PC-9 (cell line): Measurements from ENCODE around the gene SCN2B. TPM values are rescaled to one million over a fixed set of nuclear protein-coding genes. Genes with fewer than 3 reads are reported as not detected.

ENCODE experiments used
- BruUV-seq: library from RNA; stranded (reverse); fragments of 400-500 nt; replicated peaks from 2 replicates; lab custom pipeline; 2021; lab: Mats Ljungman, UMichigan
- CTCF ChIA-PET: fragments of 300-600 bp; sonication (Branson Sonifier 250); formaldehyde crosslinking; loops from one replicate; lab custom pipeline; 2022; ENCODE audit warnings: antibody characterized with exemption; lab: Charles Lee
- POLR2A ChIA-PET: fragments of 300-600 bp; sonication (Branson Sonifier 250); formaldehyde crosslinking; loops from one replicate; lab custom pipeline; 2022; ENCODE audit warnings: antibody characterized with exemption; ENCODE audit not compliant: unreplicated experiment; lab: Charles Lee
- DNase-seq, 2 experiments: peaks; one replicate each; pipeline versions ENCODE4 v3.0.0 to v3.0.0-alpha.2; 2015 to 2022; ENCODE audit warnings: mixed read lengths in 1 of 2
- H2AFZ ChIP-seq: fragments of 200-600 bp; sonication (generic); 2 replicates; pipeline ENCODE4 v1.8.1; 2017; ENCODE audit warnings: antibody characterized with exemption
- H3F3A ChIP-seq: fragments of 200-600 bp; sonication (generic); 2 replicates; pipeline ENCODE4 v1.8.1; 2017; ENCODE audit warnings: antibody characterized with exemption, mild to moderate bottlenecking, low read depth; ENCODE audit not compliant: insufficient read depth
- H3K27ac ChIP-seq: fragments of 200-600 bp; sonication (generic); 2 replicates; pipeline ENCODE4 v1.6.1; 2016; ENCODE audit warnings: mixed run types
- H3K27me3 ChIP-seq: fragments of 200-600 bp; sonication (generic); 2 replicates; pipeline ENCODE4 v1.6.1; 2016; ENCODE audit warnings: low read depth, mixed run types; ENCODE audit not compliant: insufficient read depth
- H3K36me3 ChIP-seq: fragments of 200-600 bp; sonication (generic); 2 replicates; pipeline ENCODE4 v1.6.1; 2016; ENCODE audit warnings: low read depth, mixed run types
- H3K4me1 ChIP-seq: fragments of 200-600 bp; sonication (generic); replicated peaks from 2 replicates; pipeline ENCODE4 v1.6.1; 2016; ENCODE audit warnings: mixed run types; ENCODE audit not compliant: insufficient read depth
- H3K4me2 ChIP-seq: fragments of 200-600 bp; sonication (generic); 2 replicates; pipeline ENCODE4 v1.6.1; 2017; ENCODE audit warnings: mixed run types
- H3K4me3 ChIP-seq: fragments of 200-600 bp; sonication (generic); 2 replicates; pipeline ENCODE4 v1.6.1; 2016; ENCODE audit warnings: mixed run types
- H3K79me2 ChIP-seq: fragments of 200-600 bp; sonication (generic); 2 replicates; pipeline ENCODE4 v1.6.1; 2017; ENCODE audit warnings: low read depth, mixed run types
- H3K9me2 ChIP-seq: fragments of 200-600 bp; sonication (generic); 2 replicates; pipeline ENCODE4 v1.8.1; 2017; ENCODE audit warnings: mild to moderate bottlenecking; ENCODE audit not compliant: insufficient read depth
- H3K9me3 ChIP-seq: fragments of 200-600 bp; sonication (generic); 2 replicates; pipeline ENCODE4 v1.8.1; 2016; ENCODE audit warnings: low read depth; ENCODE audit not compliant: insufficient read depth
- H4K20me1 ChIP-seq: fragments of 200-600 bp; sonication (generic); 2 replicates; pipeline ENCODE4 v1.8.1; 2017; ENCODE audit not compliant: insufficient read depth
- CTCF ChIP-seq: fragments of 200-600 bp; sonication (generic); conservative IDR thresholded peaks from 2 replicates; pipeline ENCODE4 v1.6.1; 2017; ENCODE audit warnings: mixed run types, antibody characterized with exemption, mild to moderate bottlenecking, moderate library complexity
- EZH2 ChIP-seq: fragments of 200-600 bp; sonication (generic); IDR thresholded peaks from 2 replicates; pipeline ENCODE4 v1.8.0; 2017; ENCODE audit warnings: antibody characterized with exemption, low read depth
- intact Hi-C: fragments of 100-400 bp; cut with micrococcal nuclease; formaldehyde crosslinking; loops from one replicate; pipeline ENCODE4 v1.10.0; 2022; ENCODE audit not compliant: unreplicated experiment
- total RNA-seq: library from RNA; stranded (reverse); gene quantifications from 2 replicates; pipeline ENCODE4 v1.2.3, GENCODE V29; 2021

The SCN2B gene
- total RNA-seq, 1 experiment from 2014 or later = not detected

GRCh38 chr11:118202599-118203422, 26.4 kb upstream of the SCN2B start:
- DNase-seq = no peak
- peaks cover 6% of the 10 kb centered on the region; the same call in 1 of the 2 replicates for H3K4me1 ChIP-seq
- CTCF ChIA-PET = no interaction called here

GRCh38 chr11:118201966-118202365, 25.5 kb upstream of the SCN2B start:
- Histone ChIP-seq H3K36me3 (no peaks in the 10 kb centered on the region), H3F3A (no peaks in the 10 kb centered on the region; the same call in 1 of the 2 replicates), H3K4me3 (no peak overlapping the region), H3K9me3 (no peaks in the 10 kb centered on the region), H3K4me2 (no peak overlapping the region), H3K27ac (no peak overlapping the region), H4K20me1 (no peaks in the 10 kb centered on the region), H2AFZ (no peak overlapping the region), H3K4me1 (peaks cover 6% of the 10 kb centered on the region; the same call in 1 of the 2 replicates), H3K27me3 (no peaks in the 10 kb centered on the region), H3K79me2 (no peaks in the 10 kb centered on the region), H3K9me2 (0 out of 2 replicates have a peak, but pooled peaks cover 3% of the 10 kb centered on the region)
- TF ChIP-seq EZH2 (no peak), CTCF (no peak)
- no peak for DNase-seq
- intact Hi-C loops = no loop called here
- ChIA-PET CTCF (no interaction called here), POLR2A (no interaction called here)
- no TSS peak for BruUV-seq

More at GRCh38 chr11:118202599-118203422, 26.4 kb upstream of the SCN2B start:
- Histone ChIP-seq H4K20me1 (no peaks in the 10 kb centered on the region), H3F3A (no peaks in the 10 kb centered on the region; the same call in 1 of the 2 replicates), H3K27me3 (no peaks in the 10 kb centered on the region), H3K4me3 (no peak overlapping the region), H2AFZ (no peak overlapping the region), H3K4me2 (no peak overlapping the region), H3K9me3 (no peaks in the 10 kb centered on the region), H3K9me2 (0 out of 2 replicates have a peak, but pooled peaks cover 3% of the 10 kb centered on the region), H3K27ac (no peak overlapping the region), H3K36me3 (no peaks in the 10 kb centered on the region), H3K79me2 (no peaks in the 10 kb centered on the region)
- intact Hi-C loops = no loop called here
- no peak for TF ChIP-seq CTCF
- no peak for TF ChIP-seq EZH2
- no TSS peak for BruUV-seq
- POLR2A ChIA-PET = no interaction called here

- no peaks in the 10 kb centered on the region; the same call in 1 of the 2 replicates for H3F3A ChIP-seq
- no peak overlapping the region for H3K4me3 ChIP-seq
- no peaks in the 10 kb centered on the region for H3K36me3 ChIP-seq
- H4K20me1 ChIP-seq = no peaks in the 10 kb centered on the region
- H2AFZ ChIP-seq = no peak overlapping the region
- H3K27me3 ChIP-seq = no peaks in the 10 kb centered on the region
- no peaks in the 10 kb centered on the region for H3K79me2 ChIP-seq
- no TSS peak for BruUV-seq
- CTCF ChIA-PET = no interaction called here
- no peak overlapping the region for H3K27ac ChIP-seq
- no peak overlapping the region for H3K4me2 ChIP-seq
- 0 out of 2 replicates have a peak, but pooled peaks cover 3% of the 10 kb centered on the region for H3K9me2 ChIP-seq
- POLR2A ChIA-PET = no interaction called here
- no peak for DNase-seq
- no peak for TF ChIP-seq EZH2
- no peak for TF ChIP-seq CTCF
- H3K4me1 ChIP-seq = peaks cover 6% of the 10 kb centered on the region; the same call in 1 of the 2 replicates
- H3K9me3 ChIP-seq = no peaks in the 10 kb centered on the region
- intact Hi-C loops = no loop called here
Observed at GRCh38 chr11:118200901-118201680, 24.7 kb upstream of the SCN2B start.
